PC-3 (cell line): Measurements from ENCODE around the gene SMYD3.

Source experiments
- CTCF ChIP-seq: fragments of 300-600 bp; sonication (generic); conservative IDR thresholded peaks from 2 replicates; pipeline ENCODE4 v1.5.1; 2017; ENCODE audit warnings: antibody characterized with exemption, low read depth, mild to moderate bottlenecking, low read length
- EZH2 ChIP-seq: fragments of 300-600 bp; sonication (generic); IDR thresholded peaks from one replicate; pipeline ENCODE4 v1.6.1; 2017; ENCODE audit warnings: antibody characterized with exemption, mild to moderate bottlenecking, low read length; ENCODE audit not compliant: unreplicated experiment
- EZH2phosphoT487 ChIP-seq: fragments of 300-600 bp; sonication (generic); IDR thresholded peaks from 2 replicates; pipeline ENCODE4 v1.6.1; 2018; ENCODE audit warnings: mild to moderate bottlenecking, antibody characterized with exemption, low read length, borderline replicate concordance

DNA sequence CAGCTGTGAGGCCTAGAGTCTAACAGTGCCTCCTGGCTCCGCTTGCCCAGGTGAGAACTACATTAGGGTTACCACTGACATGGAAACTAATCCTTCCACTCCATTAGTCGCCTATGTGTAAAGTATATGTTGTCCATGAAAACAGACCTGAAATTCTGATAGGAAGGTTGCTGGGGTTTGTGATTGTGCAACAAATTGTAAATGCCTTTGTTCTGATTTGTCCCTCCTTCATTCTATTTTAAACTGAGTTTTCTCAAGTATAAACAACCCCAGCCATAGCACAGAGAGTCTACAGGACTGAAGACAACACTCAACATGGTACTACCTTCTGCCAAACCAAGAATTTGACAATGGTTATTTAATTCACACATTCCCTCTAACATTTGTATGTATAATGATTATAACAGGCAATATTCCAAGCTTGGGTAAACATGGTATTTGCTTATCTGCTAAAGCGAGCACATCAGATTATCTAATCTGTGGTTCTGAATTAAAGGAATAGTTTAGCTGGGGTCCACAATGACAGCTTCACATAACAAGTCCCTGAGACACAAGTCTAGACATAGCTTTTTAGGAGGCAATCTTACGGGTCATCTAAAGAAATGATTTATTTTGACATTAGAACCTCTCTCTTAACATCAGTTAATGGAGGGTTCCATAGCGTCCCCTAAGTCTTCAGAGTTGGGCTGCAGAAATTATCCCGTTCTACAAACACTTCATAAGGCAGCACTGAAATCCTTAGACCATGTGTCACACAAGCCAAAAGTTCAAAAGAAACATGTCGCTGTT, 633.0 kb downstream of the SMYD3 start:
- no peak for TF ChIP-seq CTCF
- no peak for TF ChIP-seq EZH2
- TF ChIP-seq EZH2phosphoT487: no peak
